OCI-LY7 (cell line): ENCODE measurements around the gene SMIM31.

Experiments
- CTCF ChIP-seq: fragments of 200-600 bp; sonication (generic); conservative IDR thresholded peaks from 2 replicates; pipeline ENCODE4 v1.5.1; 2014; ENCODE audit warnings: mild to moderate bottlenecking, antibody characterized with exemption, low read length, moderate library complexity, mixed read lengths
- EZH2phosphoT487 ChIP-seq: fragments of 200-600 bp; sonication (generic); IDR thresholded peaks from 2 replicates; pipeline ENCODE4 v1.6.1; 2018; ENCODE audit warnings: low read depth, borderline replicate concordance, mild to moderate bottlenecking, mixed run types, antibody characterized with exemption, low read length, moderate library complexity, mixed read lengths

GRCh38 chr4:164846566-164846965 is 92.6 kb downstream of the SMIM31 start:
- no peak for TF ChIP-seq CTCF
- TF ChIP-seq EZH2phosphoT487: no peak
